ENCODE data around the gene EML6.

- TF ChIP-seq GATA2 (IDR thresholded peaks at IDR 0.05; ENCODE audit: low read depth, low read length) (no peak), GATA3 (IDR thresholded peaks at IDR 0.05; ENCODE audit: low read depth, low read length) (no peak)
These were observed 117.4 kb downstream of the EML6 start for GRCh38 chr2:54840559-54841468.

Data from SH-SY5Y (cell line).